ENCODE measurements around the gene SPATA31E1.

DNA sequence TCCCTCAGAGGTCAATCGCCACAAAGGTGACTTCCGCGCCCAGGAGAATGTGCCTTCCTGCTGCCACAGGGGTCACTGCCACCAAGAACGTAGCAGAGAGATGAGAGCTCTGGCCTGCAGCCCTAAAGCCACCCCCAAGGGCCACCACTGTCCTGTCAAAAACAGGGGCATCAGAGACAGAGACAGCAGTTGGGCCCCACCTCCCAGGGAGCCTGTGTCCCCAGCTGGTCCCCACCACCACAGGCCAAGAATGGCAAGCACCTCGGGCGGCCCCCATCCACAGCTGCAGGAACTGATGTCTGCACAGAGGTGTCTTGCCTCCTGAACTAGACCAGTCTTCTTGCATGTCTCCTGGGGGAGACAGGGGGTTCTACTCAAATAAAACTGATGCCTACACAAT lies 5.8 kb downstream of the SPATA31E1 start:
- no peak for TF ChIP-seq CTCF (IDR thresholded peaks at IDR 0.05)
- no peak for TF ChIP-seq EP300 (IDR thresholded peaks at IDR 0.05)
- TF ChIP-seq POLR2A (IDR thresholded peaks at IDR 0.05), result no peak
